H9 (cell line): ENCODE data around the gene BIN1. TPM values are rescaled to one million over a fixed set of nuclear protein-coding genes. Genes with fewer than 3 reads are reported as not detected.

Experiments
- DNase-seq: peaks from one replicate; pipeline ENCODE4 v3.0.0-alpha.2; 2017
- H2AFZ ChIP-seq: one replicate; pipeline ENCODE4 v1.6.1; 2013; ENCODE audit warnings: mild to moderate bottlenecking, low read length, control low read depth, moderate library complexity
- H2AK5ac ChIP-seq: 2 replicates; pipeline ENCODE4 v1.6.1; 2013; ENCODE audit warnings: low read length, control low read depth, mixed read lengths; ENCODE audit not compliant: insufficient read length
- H2BK120ac ChIP-seq: one replicate; pipeline ENCODE4 v1.6.1; 2013; ENCODE audit warnings: low read depth, mild to moderate bottlenecking, low read length, control low read depth, inconsistent platforms; ENCODE audit not compliant: poor library complexity, severe bottlenecking
- H2BK12ac ChIP-seq: 2 replicates; pipeline ENCODE4 v1.6.1; 2013; ENCODE audit warnings: low read length, control low read depth, mixed read lengths, low read depth; ENCODE audit not compliant: insufficient read length
- H2BK15ac ChIP-seq: 2 replicates; pipeline ENCODE4 v1.6.1; 2013; ENCODE audit warnings: low read depth, low read length, control low read depth
- H2BK20ac ChIP-seq: one replicate; pipeline ENCODE4 v1.6.1; 2013; ENCODE audit warnings: low read depth, mild to moderate bottlenecking, low read length, control low read depth, inconsistent platforms; ENCODE audit not compliant: poor library complexity, severe bottlenecking
- H2BK5ac ChIP-seq: 2 replicates; pipeline ENCODE4 v1.6.1; 2013; ENCODE audit warnings: low read length, control low read depth, mixed read lengths; ENCODE audit not compliant: insufficient read length
- H3K14ac ChIP-seq: 2 replicates; pipeline ENCODE4 v1.6.1; 2013; ENCODE audit warnings: low read length, control low read depth; ENCODE audit not compliant: insufficient read depth
- H3K18ac ChIP-seq: 2 replicates; pipeline ENCODE4 v1.6.1; 2013; ENCODE audit warnings: low read depth, mild to moderate bottlenecking, mixed read lengths, low read length, control low read depth; ENCODE audit not compliant: insufficient read length
- H3K23ac ChIP-seq: 2 replicates; pipeline ENCODE4 v1.6.1; 2013; ENCODE audit warnings: low read length, control low read depth, mixed read lengths, low read depth; ENCODE audit not compliant: insufficient read length
- H3K23me2 ChIP-seq: 2 replicates; pipeline ENCODE4 v1.6.1; 2013; ENCODE audit warnings: low read depth, mild to moderate bottlenecking, mixed read lengths, low read length, control low read depth; ENCODE audit not compliant: insufficient read length, poor library complexity, severe bottlenecking
- H3K27ac ChIP-seq: 2 replicates; pipeline ENCODE4 v1.5.1; 2013; ENCODE audit warnings: low read length, control low read depth, mixed read lengths, low read depth; ENCODE audit not compliant: insufficient read length
- H3K27me3 ChIP-seq: 2 replicates; pipeline ENCODE4 v1.6.1; 2013; ENCODE audit warnings: low read length, control low read depth, inconsistent platforms; ENCODE audit not compliant: insufficient read depth
- H3K4ac ChIP-seq: 2 replicates; pipeline ENCODE4 v1.6.1; 2013; ENCODE audit warnings: low read depth, mild to moderate bottlenecking, control low read depth, inconsistent platforms, low read length, moderate library complexity
- H3K4me1 ChIP-seq: 2 replicates; pipeline ENCODE4 v1.6.1; 2013; ENCODE audit warnings: low read length, control low read depth, inconsistent platforms; ENCODE audit not compliant: insufficient read depth
- H3K4me2 ChIP-seq: 2 replicates; pipeline ENCODE4 v1.6.1; 2013; ENCODE audit warnings: low read length, control low read depth, mixed read lengths; ENCODE audit not compliant: insufficient read length, insufficient read depth
- H3K56ac ChIP-seq: 2 replicates; pipeline ENCODE4 v1.6.1; 2013; ENCODE audit warnings: low read depth, mild to moderate bottlenecking, mixed read lengths, low read length, control low read depth; ENCODE audit not compliant: insufficient read length
- H3K79me1 ChIP-seq: 2 replicates; pipeline ENCODE4 v1.6.1; 2013; ENCODE audit warnings: low read depth, mild to moderate bottlenecking, moderate library complexity, low read length, control low read depth, inconsistent platforms; ENCODE audit not compliant: insufficient read depth, poor library complexity, severe bottlenecking
- H3K79me2 ChIP-seq: 2 replicates; pipeline ENCODE4 v1.6.1; 2013; ENCODE audit warnings: low read length, control low read depth, inconsistent platforms; ENCODE audit not compliant: insufficient read depth
- H3K9ac ChIP-seq: 2 replicates; pipeline ENCODE4 v1.6.1; 2013; ENCODE audit warnings: low read length, control low read depth, mixed read lengths; ENCODE audit not compliant: insufficient read length; ENCODE audit errors: extremely low read depth
- H3K9me3 ChIP-seq: one replicate; pipeline ENCODE4 v1.6.1; 2013; ENCODE audit warnings: low read depth, low read length, inconsistent platforms; ENCODE audit not compliant: control insufficient read depth
- H3T11ph ChIP-seq: one replicate; pipeline ENCODE4 v1.6.1; 2013; ENCODE audit warnings: mild to moderate bottlenecking, low read length, control low read depth, inconsistent platforms
- H4K20me1 ChIP-seq: one replicate; pipeline ENCODE4 v1.6.1; 2013; ENCODE audit not compliant: control insufficient read depth, insufficient read length, insufficient read depth
- H4K5ac ChIP-seq: 2 replicates; pipeline ENCODE4 v1.6.1; 2013; ENCODE audit warnings: low read depth, mild to moderate bottlenecking, mixed read lengths, low read length, control low read depth; ENCODE audit not compliant: insufficient read length
- H4K8ac ChIP-seq: replicated peaks from 2 replicates; pipeline ENCODE4 v1.6.1; 2013; ENCODE audit warnings: low read length, control low read depth, mixed read lengths, low read depth; ENCODE audit not compliant: insufficient read length
- H4K91ac ChIP-seq: 2 replicates; pipeline ENCODE4 v1.6.1; 2013; ENCODE audit warnings: low read depth, mild to moderate bottlenecking, moderate library complexity, mixed read lengths, low read length, control low read depth; ENCODE audit not compliant: insufficient read length
- H3K27ac Mint-ChIP-seq, 3 experiments: 2 replicates in 2 of 3; 3 replicates in 1 of 3; pipeline ENCODE4 v1.8.0; 2020 to 2021; ENCODE audit warnings: mixed read lengths in 3 of 3, mild to moderate bottlenecking in 1 of 3, moderate library complexity in 1 of 3
- H3K27me3 Mint-ChIP-seq: 2 replicates; pipeline ENCODE4 v1.8.0; 2021; ENCODE audit warnings: low read depth, mild to moderate bottlenecking, moderate library complexity, mixed read lengths
- H3K36me3 Mint-ChIP-seq, 3 experiments: 2 replicates in 2 of 3; 3 replicates in 1 of 3; pipeline ENCODE4 v1.8.0; 2020 to 2021; ENCODE audit warnings: low read depth in 3 of 3, mixed read lengths in 3 of 3; ENCODE audit not compliant: insufficient read depth in 1 of 3
- H3K4me1 Mint-ChIP-seq, 2 experiments: 2 replicates each; pipeline ENCODE4 v1.8.0; 2020; ENCODE audit warnings: mixed read lengths in 2 of 2
- H3K4me3 Mint-ChIP-seq, 2 experiments: 2 replicates in 1 of 2; 3 replicates in 1 of 2; pipeline ENCODE4 v1.8.0; 2020 to 2021; ENCODE audit warnings: mild to moderate bottlenecking in 2 of 2, mixed read lengths in 2 of 2, moderate library complexity in 1 of 2
- H3K9me3 Mint-ChIP-seq, 2 experiments: 2 replicates in 1 of 2; 3 replicates in 1 of 2; pipeline ENCODE4 v1.8.0; 2020; ENCODE audit warnings: mild to moderate bottlenecking in 2 of 2, mixed read lengths in 2 of 2, moderate library complexity in 1 of 2
- WGBS: extraction: QIAGEN DNeasy Blood & Tissue Kit; methylation state at CpG from one replicate; pipeline ENCODE4 v1.1.7; 2013; ENCODE audit warnings: missing lambda C conversion rate, low lambda C conversion rate, mixed read lengths; ENCODE audit not compliant: insufficient read length; ENCODE audit errors: extremely low coverage; 5-methylcytosine and 5-hydroxymethylcytosine counted together
- total RNA-seq: library from RNA; stranded (reverse); gene quantifications from 2 replicates; pipeline ENCODE4 v1.2.1, GENCODE V29; 2021
- TF ChIP-seq, protein P1 (sequence below): fragments of 200-600 bp; sonication (generic); conservative IDR thresholded peaks from 3 replicates; pipeline ENCODE4 v1.8.0; 2021; ENCODE audit warnings: antibody characterized with exemption, mild to moderate bottlenecking

Gene BIN1
- total RNA-seq, 1 experiment from 2014 or later: 32.0 TPM

DNA sequence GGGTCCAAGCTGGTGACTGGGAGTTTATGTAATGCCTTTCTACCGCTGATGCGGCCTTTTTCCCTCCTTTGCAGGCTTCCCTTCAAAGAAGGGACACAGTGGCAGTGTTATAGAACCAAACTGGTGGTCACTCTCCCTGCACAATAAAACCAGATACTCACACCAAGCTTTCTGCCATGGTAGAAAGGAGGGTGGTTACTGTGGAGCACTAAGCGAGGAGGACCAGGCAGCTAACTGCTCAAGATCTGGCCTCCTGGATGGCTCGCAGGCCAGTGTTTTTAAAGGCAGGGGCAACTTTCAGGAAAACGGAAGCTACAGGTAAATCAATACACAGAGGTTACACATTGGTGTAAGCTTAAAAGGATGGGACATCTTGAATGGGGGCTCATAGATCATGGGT is 89.4 kb downstream of the BIN1 start:
- Histone ChIP-seq H3K79me2 (no peaks in the 10 kb centered on the region), H3K23ac (no peak overlapping the region), H3K27ac (no peak overlapping the region), H4K91ac (no peak overlapping the region), H3K18ac (no peak overlapping the region), H3K4me2 (no peak overlapping the region), H2BK12ac (no peak overlapping the region), H4K5ac (no peak overlapping the region), H2AFZ (no peak overlapping the region), H3K4ac (no peak overlapping the region), H4K8ac (no peak overlapping the region), H2BK20ac (no peak overlapping the region), H3K27me3 (no peaks in the 10 kb centered on the region), H4K20me1 (no peaks in the 10 kb centered on the region), H3K9me3 (no peaks in the 10 kb centered on the region), H3K23me2 (no peaks in the 10 kb centered on the region), H3T11ph (no peak overlapping the region), H3K4me1 (no peaks in the 10 kb centered on the region), H3K9ac (no peak overlapping the region), H2BK5ac (no peak overlapping the region), H2BK15ac (no peak overlapping the region), H3K14ac (no peak overlapping the region), H3K79me1 (no peaks in the 10 kb centered on the region), H2AK5ac (no peak overlapping the region), H3K56ac (no peak overlapping the region), H2BK120ac (no peak overlapping the region)
- peaks cover 9% of the 10 kb centered on the region for H3K27me3 Mint-ChIP-seq
- H3K4me3 Mint-ChIP-seq: no peak overlapping the region
- H3K9me3 Mint-ChIP-seq: no peaks in the 10 kb centered on the region
- no peak for DNase-seq
- H3K4me1 Mint-ChIP-seq: peaks cover 17 to 19% of the 10 kb centered on the region in 2 experiments
- H3K36me3 Mint-ChIP-seq: no peaks in the 10 kb centered on the region
- TF ChIP-seq, protein P1, sequence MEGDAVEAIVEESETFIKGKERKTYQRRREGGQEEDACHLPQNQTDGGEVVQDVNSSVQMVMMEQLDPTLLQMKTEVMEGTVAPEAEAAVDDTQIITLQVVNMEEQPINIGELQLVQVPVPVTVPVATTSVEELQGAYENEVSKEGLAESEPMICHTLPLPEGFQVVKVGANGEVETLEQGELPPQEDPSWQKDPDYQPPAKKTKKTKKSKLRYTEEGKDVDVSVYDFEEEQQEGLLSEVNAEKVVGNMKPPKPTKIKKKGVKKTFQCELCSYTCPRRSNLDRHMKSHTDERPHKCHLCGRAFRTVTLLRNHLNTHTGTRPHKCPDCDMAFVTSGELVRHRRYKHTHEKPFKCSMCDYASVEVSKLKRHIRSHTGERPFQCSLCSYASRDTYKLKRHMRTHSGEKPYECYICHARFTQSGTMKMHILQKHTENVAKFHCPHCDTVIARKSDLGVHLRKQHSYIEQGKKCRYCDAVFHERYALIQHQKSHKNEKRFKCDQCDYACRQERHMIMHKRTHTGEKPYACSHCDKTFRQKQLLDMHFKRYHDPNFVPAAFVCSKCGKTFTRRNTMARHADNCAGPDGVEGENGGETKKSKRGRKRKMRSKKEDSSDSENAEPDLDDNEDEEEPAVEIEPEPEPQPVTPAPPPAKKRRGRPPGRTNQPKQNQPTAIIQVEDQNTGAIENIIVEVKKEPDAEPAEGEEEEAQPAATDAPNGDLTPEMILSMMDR: no peak
- WGBS: no CpG with 5 or more reads among the region's 5 CpGs
- no peak overlapping the region for H3K27ac Mint-ChIP-seq
